ENCODE data around the gene CLEC4C.

DNA sequence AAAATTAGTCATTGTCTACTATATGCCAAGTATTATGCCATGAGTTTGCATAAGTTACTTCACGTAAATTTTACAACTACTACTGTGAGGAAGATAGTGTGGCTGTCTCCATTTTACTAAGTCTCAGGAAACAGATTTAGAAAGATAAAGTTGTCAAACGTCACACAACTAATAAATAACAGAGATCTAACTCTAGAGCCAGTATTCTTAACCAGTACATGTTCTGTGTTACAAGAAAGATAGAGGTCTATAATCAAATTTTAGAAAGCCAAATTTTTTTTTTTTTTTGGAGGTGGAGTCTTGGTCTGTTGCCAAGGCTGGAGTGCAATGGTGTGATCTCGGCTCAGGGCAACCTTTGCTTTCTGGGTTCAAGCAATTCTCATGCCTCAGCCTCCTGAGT is 14.2 kb downstream of the CLEC4C start:
- TF ChIP-seq EP300 (IDR thresholded peaks at IDR 0.05; ENCODE audit: borderline replicate concordance in 1 of 2, low read depth in 1 of 2, low read length in 1 of 2) (no peak), TCF12 (IDR thresholded peaks at IDR 0.05) (no peak)
- TF ChIP-seq, protein P1, sequence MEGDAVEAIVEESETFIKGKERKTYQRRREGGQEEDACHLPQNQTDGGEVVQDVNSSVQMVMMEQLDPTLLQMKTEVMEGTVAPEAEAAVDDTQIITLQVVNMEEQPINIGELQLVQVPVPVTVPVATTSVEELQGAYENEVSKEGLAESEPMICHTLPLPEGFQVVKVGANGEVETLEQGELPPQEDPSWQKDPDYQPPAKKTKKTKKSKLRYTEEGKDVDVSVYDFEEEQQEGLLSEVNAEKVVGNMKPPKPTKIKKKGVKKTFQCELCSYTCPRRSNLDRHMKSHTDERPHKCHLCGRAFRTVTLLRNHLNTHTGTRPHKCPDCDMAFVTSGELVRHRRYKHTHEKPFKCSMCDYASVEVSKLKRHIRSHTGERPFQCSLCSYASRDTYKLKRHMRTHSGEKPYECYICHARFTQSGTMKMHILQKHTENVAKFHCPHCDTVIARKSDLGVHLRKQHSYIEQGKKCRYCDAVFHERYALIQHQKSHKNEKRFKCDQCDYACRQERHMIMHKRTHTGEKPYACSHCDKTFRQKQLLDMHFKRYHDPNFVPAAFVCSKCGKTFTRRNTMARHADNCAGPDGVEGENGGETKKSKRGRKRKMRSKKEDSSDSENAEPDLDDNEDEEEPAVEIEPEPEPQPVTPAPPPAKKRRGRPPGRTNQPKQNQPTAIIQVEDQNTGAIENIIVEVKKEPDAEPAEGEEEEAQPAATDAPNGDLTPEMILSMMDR (IDR thresholded peaks at IDR 0.05), result no peak
